NT2/D1 (cell line): ENCODE data around the gene BSN.
"Not testable (repeated sequence)": the region's sequence is repeated elsewhere in the genome, so short reads cannot be mapped to it uniquely, and the experiment has no call there.

Experiments used
- SUZ12 ChIP-seq: IDR thresholded peaks from 2 replicates; pipeline ENCODE4 v1.6.1; 2011; ENCODE audit not compliant: insufficient read length, insufficient read depth; ENCODE audit errors: extremely low read depth
- YY1 ChIP-seq: IDR thresholded peaks from 2 replicates; pipeline ENCODE4 v1.6.1; 2011; ENCODE audit not compliant: insufficient read length, insufficient read depth
- ZNF274 ChIP-seq: IDR thresholded peaks from 2 replicates; pipeline ENCODE4 v1.6.1; 2011; ENCODE audit warnings: mild to moderate bottlenecking, low read depth, low read length

DNA sequence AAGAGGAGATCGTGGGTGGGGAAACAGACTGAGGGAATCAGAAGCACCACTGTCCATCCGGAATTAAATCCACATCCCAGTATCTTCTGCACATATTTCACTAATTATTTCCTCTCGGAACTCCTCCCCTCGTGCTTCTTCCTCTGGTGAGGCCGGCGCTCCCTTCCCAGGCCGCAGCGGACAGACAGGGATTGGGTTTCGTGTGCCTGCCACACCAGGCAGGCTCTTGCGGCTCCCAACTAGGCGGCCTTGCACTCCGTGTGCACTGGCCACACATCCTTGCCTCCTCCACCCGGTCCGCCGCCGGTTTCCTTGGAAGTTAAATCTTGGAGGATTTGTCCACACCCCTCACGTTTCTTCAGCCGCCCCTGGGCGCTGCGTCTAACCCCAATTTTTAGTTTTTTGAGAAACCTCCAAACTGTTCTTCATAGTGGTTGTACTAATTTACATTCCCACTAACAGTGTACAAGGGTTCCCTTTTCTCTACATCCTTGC, 31.0 kb downstream of the BSN start:
- not testable (repeated sequence) for TF ChIP-seq ZNF274, SUZ12, YY1
